ENCODE measurements around the gene SEMA4G.

DNA sequence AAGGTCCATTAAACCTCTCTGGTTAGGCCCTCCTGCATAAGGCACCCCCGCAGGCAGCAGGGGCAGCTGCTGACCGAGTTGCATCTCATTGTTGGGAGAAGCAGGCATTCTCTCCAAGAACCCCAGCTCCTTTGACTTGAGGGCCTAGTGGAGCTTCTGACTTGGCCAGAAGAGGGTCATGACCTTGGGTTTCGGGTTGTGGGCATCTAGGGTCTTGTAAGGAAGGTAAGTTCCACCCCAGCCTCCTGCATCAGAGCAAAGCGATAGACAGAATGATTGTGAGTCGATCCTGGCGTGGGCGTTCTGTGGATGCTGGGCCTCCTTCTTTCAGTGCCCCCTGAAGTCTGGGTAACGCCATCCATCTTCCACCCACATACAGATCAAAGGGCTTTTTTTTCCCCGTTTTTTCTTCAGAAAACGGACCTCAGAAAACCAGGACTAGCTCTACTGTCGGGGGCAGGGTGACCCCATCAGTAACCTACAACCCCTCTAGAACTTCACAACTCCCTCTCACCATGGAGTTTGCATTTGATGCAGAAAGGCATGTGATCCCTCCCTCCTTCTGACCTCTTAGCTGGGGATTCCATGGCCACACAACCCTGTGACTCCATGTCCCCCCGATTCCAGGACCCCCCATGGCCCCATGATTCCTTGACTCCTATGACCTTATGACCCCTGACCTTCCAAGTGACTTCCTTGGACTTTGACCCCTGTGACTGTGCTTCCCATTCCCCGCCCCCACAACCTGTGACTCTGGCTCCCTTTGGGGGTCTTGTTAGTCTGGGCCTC, 3.0 kb downstream of the SEMA4G start:
- TF ChIP-seq, protein P1, sequence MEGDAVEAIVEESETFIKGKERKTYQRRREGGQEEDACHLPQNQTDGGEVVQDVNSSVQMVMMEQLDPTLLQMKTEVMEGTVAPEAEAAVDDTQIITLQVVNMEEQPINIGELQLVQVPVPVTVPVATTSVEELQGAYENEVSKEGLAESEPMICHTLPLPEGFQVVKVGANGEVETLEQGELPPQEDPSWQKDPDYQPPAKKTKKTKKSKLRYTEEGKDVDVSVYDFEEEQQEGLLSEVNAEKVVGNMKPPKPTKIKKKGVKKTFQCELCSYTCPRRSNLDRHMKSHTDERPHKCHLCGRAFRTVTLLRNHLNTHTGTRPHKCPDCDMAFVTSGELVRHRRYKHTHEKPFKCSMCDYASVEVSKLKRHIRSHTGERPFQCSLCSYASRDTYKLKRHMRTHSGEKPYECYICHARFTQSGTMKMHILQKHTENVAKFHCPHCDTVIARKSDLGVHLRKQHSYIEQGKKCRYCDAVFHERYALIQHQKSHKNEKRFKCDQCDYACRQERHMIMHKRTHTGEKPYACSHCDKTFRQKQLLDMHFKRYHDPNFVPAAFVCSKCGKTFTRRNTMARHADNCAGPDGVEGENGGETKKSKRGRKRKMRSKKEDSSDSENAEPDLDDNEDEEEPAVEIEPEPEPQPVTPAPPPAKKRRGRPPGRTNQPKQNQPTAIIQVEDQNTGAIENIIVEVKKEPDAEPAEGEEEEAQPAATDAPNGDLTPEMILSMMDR (IDR thresholded peaks at IDR 0.05) = no peak
- TF ChIP-seq POLR2A (IDR thresholded peaks at IDR 0.05) = no peak
